Astrocyte (in vitro differentiated cells and primary cell): ENCODE data around the gene ZNF211.

Source experiments
- CTCF ChIP-seq: IDR thresholded peaks from 2 replicates; pipeline ENCODE4 v1.5.1; 2011; ENCODE audit warnings: low read depth, mild to moderate bottlenecking, inconsistent platforms, low read length, moderate library complexity; ENCODE audit not compliant: insufficient read depth
- EZH2 ChIP-seq: IDR thresholded peaks from 2 replicates; pipeline ENCODE4 v1.6.1; 2012; ENCODE audit warnings: mild to moderate bottlenecking, low read length, inconsistent platforms; ENCODE audit not compliant: insufficient read depth

- TF ChIP-seq CTCF = no peak
- no peak for TF ChIP-seq EZH2
Observed at GRCh38 chr19:57611113-57611512, 21.9 kb upstream of the ZNF211 start.
